Mesenchymal stem cell (in vitro differentiated cells and primary cell): Measurements from ENCODE around the gene FCGR3A.

Experiments
- DNase-seq: peaks from one replicate; pipeline ENCODE4 v3.0.0-alpha.2; 2013
- H2AFZ ChIP-seq: one replicate; pipeline ENCODE4 v1.6.1; 2013; ENCODE audit warnings: low read depth, mild to moderate bottlenecking, control low read depth, inconsistent platforms, low read length, moderate library complexity
- H2AK5ac ChIP-seq: 2 replicates; pipeline ENCODE4 v1.6.1; 2013; ENCODE audit warnings: low read length, moderate library complexity, mild to moderate bottlenecking, inconsistent platforms; ENCODE audit not compliant: severe bottlenecking
- H2BK120ac ChIP-seq: one replicate; pipeline ENCODE4 v1.6.1; 2013; ENCODE audit warnings: low read depth, mild to moderate bottlenecking, inconsistent platforms, low read length, moderate library complexity
- H2BK12ac ChIP-seq, 2 experiments: one replicate each; pipeline ENCODE4 v1.6.1; 2013; ENCODE audit warnings: inconsistent platforms in 2 of 2, low read length in 2 of 2, mild to moderate bottlenecking in 2 of 2, moderate library complexity in 2 of 2, control low read depth in 1 of 2
- H2BK15ac ChIP-seq: one replicate; pipeline ENCODE4 v1.6.1; 2013; ENCODE audit warnings: mild to moderate bottlenecking, low read depth, inconsistent platforms; ENCODE audit not compliant: poor library complexity, severe bottlenecking
- H2BK5ac ChIP-seq: 2 replicates; pipeline ENCODE4 v1.6.1; 2013; ENCODE audit warnings: low read depth, mild to moderate bottlenecking, low read length, control low read depth, inconsistent platforms; ENCODE audit not compliant: poor library complexity, severe bottlenecking
- H3K14ac ChIP-seq, 2 experiments: one replicate each; pipeline ENCODE4 v1.6.1; 2013; ENCODE audit warnings: inconsistent platforms in 2 of 2, low read length in 2 of 2, control low read depth in 1 of 2, mild to moderate bottlenecking in 1 of 2, moderate library complexity in 1 of 2
- H3K18ac ChIP-seq, 2 experiments: one replicate each; pipeline ENCODE4 v1.6.1; 2013; ENCODE audit warnings: inconsistent platforms in 2 of 2, low read length in 2 of 2, control low read depth in 1 of 2, low read depth in 1 of 2, mild to moderate bottlenecking in 1 of 2
- H3K23ac ChIP-seq, 2 experiments: one replicate each; pipeline ENCODE4 v1.6.1; 2013; ENCODE audit warnings: inconsistent platforms in 2 of 2, low read length in 2 of 2, mild to moderate bottlenecking in 2 of 2, moderate library complexity in 2 of 2, control low read depth in 1 of 2
- H3K27ac ChIP-seq: 2 replicates; pipeline ENCODE4 v1.5.1; 2013; ENCODE audit warnings: mild to moderate bottlenecking, moderate library complexity, low read length, control low read depth, inconsistent platforms; ENCODE audit not compliant: poor library complexity, severe bottlenecking
- H3K27me3 ChIP-seq, 2 experiments: 2 replicates each; pipeline versions ENCODE4 v1.6.1 to v1.7.0; 2013; ENCODE audit warnings: low read length in 2 of 2, mild to moderate bottlenecking in 2 of 2, moderate library complexity in 2 of 2, control low read depth in 1 of 2, inconsistent platforms in 1 of 2; ENCODE audit not compliant: control insufficient read depth in 1 of 2, insufficient read depth in 1 of 2
- H3K36me3 ChIP-seq, 2 experiments: 2 replicates each; pipeline versions ENCODE4 v1.6.1 to v1.7.0; 2013; ENCODE audit warnings: low read length in 2 of 2, control low read depth in 1 of 2, inconsistent platforms in 1 of 2, low read depth in 1 of 2, mild to moderate bottlenecking in 1 of 2; ENCODE audit not compliant: insufficient read depth in 2 of 2, control insufficient read depth in 1 of 2
- H3K4ac ChIP-seq, 2 experiments: one replicate each; pipeline ENCODE4 v1.6.1; 2013; ENCODE audit warnings: inconsistent platforms in 2 of 2, low read length in 2 of 2, mild to moderate bottlenecking in 2 of 2, moderate library complexity in 2 of 2, control low read depth in 1 of 2, low read depth in 1 of 2
- H3K4me1 ChIP-seq: 2 replicates; pipeline ENCODE4 v1.6.1; 2013; ENCODE audit warnings: low read depth, low read length, control low read depth; ENCODE audit not compliant: control insufficient read depth, insufficient read depth
- H3K4me2 ChIP-seq: 2 replicates; pipeline ENCODE4 v1.6.1; 2013; ENCODE audit warnings: low read length, mild to moderate bottlenecking, inconsistent platforms; ENCODE audit not compliant: poor library complexity, severe bottlenecking
- H3K4me3 ChIP-seq, 2 experiments: 2 replicates each; pipeline versions ENCODE4 v1.5.1 to v1.7.0; 2013; ENCODE audit warnings: low read length in 2 of 2, mild to moderate bottlenecking in 2 of 2, control low read depth in 1 of 2, low read depth in 1 of 2; ENCODE audit not compliant: insufficient read depth in 1 of 2
- H3K79me1 ChIP-seq: replicated peaks from 2 replicates; pipeline ENCODE4 v1.6.1; 2013; ENCODE audit warnings: mild to moderate bottlenecking, control low read depth, low read length, inconsistent platforms; ENCODE audit not compliant: poor library complexity, severe bottlenecking
- H3K9ac ChIP-seq: 2 replicates; pipeline ENCODE4 v1.7.0; 2013; ENCODE audit warnings: mild to moderate bottlenecking, low read length, moderate library complexity
- H3K9me3 ChIP-seq: 2 replicates; pipeline ENCODE4 v1.7.0; 2013; ENCODE audit warnings: mild to moderate bottlenecking, low read length; ENCODE audit not compliant: control insufficient read depth
- H4K8ac ChIP-seq: one replicate; pipeline ENCODE4 v1.6.1; 2013; ENCODE audit warnings: inconsistent platforms, mild to moderate bottlenecking, low read length, moderate library complexity
- H4K91ac ChIP-seq: one replicate; pipeline ENCODE4 v1.6.1; 2013; ENCODE audit warnings: mild to moderate bottlenecking, low read length, inconsistent platforms
- WGBS: methylation state at CpG from one replicate; pipeline ENCODE4 v1.1.7; 2013; ENCODE audit warnings: mixed read lengths; 5-methylcytosine and 5-hydroxymethylcytosine counted together

The FCGR3A gene

DNA sequence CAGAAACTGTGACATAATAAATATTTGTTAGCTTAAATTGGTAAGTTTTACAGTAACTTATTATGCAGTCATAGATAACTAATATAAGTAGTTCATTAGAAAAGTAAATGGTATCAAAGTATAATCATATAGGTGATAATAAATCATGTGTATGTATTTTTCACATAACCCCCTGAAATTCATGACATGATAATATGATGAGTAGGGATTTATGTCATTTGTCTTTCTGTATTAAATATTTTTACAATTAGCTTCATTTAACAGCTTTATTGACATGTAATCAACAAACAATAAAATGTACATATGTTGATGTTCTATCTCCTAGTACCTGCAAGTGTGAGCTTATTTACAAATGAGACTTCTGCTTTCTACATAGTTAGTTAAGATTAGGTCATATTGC is 54.1 kb downstream of the FCGR3A start:
- Histone ChIP-seq H3K4me3 (no peak overlapping the region), H2BK12ac (no peak overlapping the region), H2BK15ac (no peak overlapping the region), H3K79me1 (no peaks in the 10 kb centered on the region), H3K4me2 (no peak overlapping the region), H3K9me3 (no peaks in the 10 kb centered on the region), H3K27me3 (peaks cover 37 to 66% of the 10 kb centered on the region in 2 experiments), H3K27ac (no peak overlapping the region), H2AK5ac (no peak overlapping the region), H3K9ac (no peak overlapping the region), H3K36me3 (no peaks in the 10 kb centered on the region), H2BK120ac (no peak overlapping the region), H3K4ac (no peak overlapping the region), H4K8ac (no peak overlapping the region), H3K18ac (no peak overlapping the region), H2AFZ (no peak overlapping the region), H4K91ac (no peak overlapping the region), H2BK5ac (no peak overlapping the region), H3K23ac (no peak overlapping the region), H3K4me1 (no peaks in the 10 kb centered on the region), H3K14ac (no peak overlapping the region)
- DNase-seq = no peak

DNA sequence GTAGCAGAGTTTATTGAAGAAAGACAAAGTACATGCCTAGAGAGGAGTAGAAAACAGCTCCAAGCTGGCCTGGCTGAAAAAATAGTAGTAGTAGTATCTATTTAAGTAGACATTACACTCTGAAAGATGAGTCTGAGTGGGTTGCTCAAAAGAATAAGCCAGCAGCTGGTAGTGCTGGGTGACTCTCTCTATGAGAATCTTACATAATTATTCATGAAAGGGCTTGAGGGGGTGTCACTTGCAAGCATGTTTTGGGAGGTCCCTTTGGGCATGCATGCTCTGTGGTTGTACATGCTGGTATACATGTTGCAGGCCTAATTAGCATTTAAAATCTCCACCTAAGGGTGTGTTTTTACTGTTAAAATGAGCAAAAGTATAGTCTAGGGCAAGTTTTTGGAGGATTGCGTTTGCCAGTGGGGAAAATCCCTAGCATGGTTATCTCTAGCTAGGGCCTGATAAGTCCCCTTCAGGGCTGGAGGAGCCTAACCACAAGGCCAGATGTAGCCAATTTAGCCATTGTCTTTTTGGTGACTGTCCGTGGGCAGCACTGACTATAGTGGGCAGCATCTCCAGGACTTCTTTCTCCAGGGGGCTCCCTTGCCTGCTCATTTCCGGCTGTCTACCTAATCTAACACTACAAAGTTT is 55.4 kb downstream of the FCGR3A start:
- Histone ChIP-seq H2AK5ac (no peak overlapping the region), H2BK15ac (no peak overlapping the region), H2BK12ac (no peak overlapping the region), H3K23ac (no peak overlapping the region), H4K8ac (no peak overlapping the region), H3K18ac (no peak overlapping the region), H2BK5ac (no peak overlapping the region), H3K9me3 (no peaks in the 10 kb centered on the region), H3K79me1 (no peaks in the 10 kb centered on the region), H3K36me3 (no peaks in the 10 kb centered on the region), H3K4ac (no peak overlapping the region), H2BK120ac (no peak overlapping the region), H2AFZ (no peak overlapping the region), H3K9ac (no peak overlapping the region), H3K27ac (no peak overlapping the region), H3K4me3 (no peak overlapping the region), H3K14ac (no peak overlapping the region), H3K4me1 (no peaks in the 10 kb centered on the region), H3K4me2 (no peak overlapping the region), H3K27me3 (peaks cover 43 to 68% of the 10 kb centered on the region in 2 experiments), H4K91ac (no peak overlapping the region)
- WGBS = 74% methylated on average over 2 of the region's 3 CpGs
- no peak for DNase-seq

DNA sequence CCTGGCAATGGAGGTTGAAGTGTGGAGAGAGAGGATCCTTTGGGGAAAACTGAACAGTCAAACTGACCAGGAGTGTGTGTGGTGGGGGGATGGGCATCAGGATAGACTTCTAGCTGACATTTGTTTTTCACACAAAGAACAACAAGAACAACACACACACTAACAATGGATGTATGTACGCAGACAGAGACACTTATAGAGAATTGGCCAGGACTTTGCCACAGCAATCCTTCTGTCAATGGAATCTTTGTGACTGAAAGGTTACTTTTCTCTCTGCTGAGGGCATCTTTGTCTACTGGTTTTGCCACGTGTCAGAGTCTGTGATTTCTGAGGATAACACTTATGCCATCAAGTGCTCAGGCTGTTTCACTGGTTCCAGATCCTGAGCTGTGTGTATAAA is 56.8 kb downstream of the FCGR3A start:
- Histone ChIP-seq H3K14ac (no peak overlapping the region), H3K4me1 (no peaks in the 10 kb centered on the region), H3K79me1 (no peaks in the 10 kb centered on the region), H3K9ac (no peak overlapping the region), H4K8ac (no peak overlapping the region), H3K23ac (no peak overlapping the region), H2BK5ac (no peak overlapping the region), H3K18ac (no peak overlapping the region), H3K27ac (no peak overlapping the region), H2BK15ac (no peak overlapping the region), H2BK120ac (no peak overlapping the region), H2AK5ac (no peak overlapping the region), H3K36me3 (no peaks in the 10 kb centered on the region), H3K27me3 (peaks cover 51 to 70% of the 10 kb centered on the region in 2 experiments), H3K4me3 (no peak overlapping the region), H3K4ac (no peak overlapping the region), H3K9me3 (no peaks in the 10 kb centered on the region), H3K4me2 (no peak overlapping the region), H2AFZ (no peak overlapping the region), H2BK12ac (no peak overlapping the region), H4K91ac (no peak overlapping the region)
- 73% methylated on average over 2 of the region's 2 CpGs for WGBS
- no peak for DNase-seq
